ENCODE results near the gene RAD51B.

Gene RAD51B

DNA sequence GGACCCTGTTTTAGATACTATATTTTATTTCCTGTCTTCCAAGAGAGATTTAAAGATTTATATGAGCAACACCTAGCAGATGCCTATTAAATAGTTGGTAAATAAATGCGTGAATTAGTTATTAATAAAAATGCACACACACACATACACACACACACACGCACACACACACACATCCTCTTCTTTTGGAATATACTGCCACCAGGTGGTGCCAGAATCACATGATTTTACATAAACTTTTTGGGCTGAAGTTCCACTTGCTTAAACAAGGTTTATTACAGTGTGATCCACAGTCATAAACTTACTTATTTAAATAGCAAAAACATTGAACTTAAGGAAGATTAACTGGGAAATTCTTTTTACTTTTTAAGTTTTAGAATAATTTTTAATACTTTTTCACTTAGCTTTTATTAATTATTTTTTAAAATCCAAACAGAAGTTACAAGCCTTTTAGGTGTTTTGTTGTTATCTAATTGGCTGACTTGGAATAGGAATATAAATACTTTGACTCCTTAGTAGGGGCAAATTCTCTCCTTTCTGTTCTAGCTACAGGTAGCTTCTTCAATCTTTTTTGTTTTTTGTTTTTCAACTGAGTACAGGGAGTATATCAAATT, 17.5 kb downstream of the RAD51B start:
- Histone ChIP-seq H3K9ac (ENCODE audit: low read length) (no peak overlapping the region), H3K36me3 (ENCODE audit: control insufficient read depth, insufficient read depth, low read length, severe bottlenecking) (no peaks in the 10 kb centered on the region), H3K27me3 (replicated peaks; ENCODE audit: control insufficient read depth, insufficient read depth, low read length) (no peaks in the 10 kb centered on the region), H3K4me3 (ENCODE audit: low read length) (no peak overlapping the region), H3K9me3 (ENCODE audit: control insufficient read depth, low read length) (no peaks in the 10 kb centered on the region), H3K4me1 (ENCODE audit: control insufficient read depth, insufficient read depth, low read length) (no peaks in the 10 kb centered on the region)
- peak; percentile 87 for DNase-seq (ENCODE audit: low read depth)

DNA sequence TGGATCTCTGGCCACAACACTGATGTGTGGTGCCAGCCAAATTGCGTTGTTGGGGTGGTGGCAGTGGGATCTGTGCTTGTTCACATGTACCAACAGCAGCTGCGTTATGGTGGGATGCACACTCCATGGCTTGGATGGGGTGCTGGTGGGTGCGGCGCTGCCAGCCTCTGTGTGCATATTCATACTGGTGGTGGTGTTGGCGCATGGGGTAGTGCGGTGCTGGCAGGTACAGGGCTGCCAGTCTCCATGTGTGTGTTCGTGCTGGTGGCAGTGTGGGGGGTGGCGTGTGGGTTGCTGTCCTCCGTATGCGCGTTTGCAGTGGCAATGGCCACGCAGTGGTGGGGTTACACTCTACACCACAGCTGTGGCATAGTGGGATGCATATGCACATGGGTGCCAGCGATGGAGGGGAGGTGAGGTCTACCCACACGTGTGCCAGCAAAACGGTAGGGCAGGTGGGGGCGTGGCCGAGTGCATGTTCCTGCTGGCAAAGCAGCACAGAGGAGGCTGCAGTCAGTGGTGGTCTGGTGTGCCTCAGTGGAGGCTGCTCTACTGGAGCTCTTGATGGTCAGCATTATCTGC, 26.5 kb downstream of the RAD51B start:
- Histone ChIP-seq H3K27me3 (replicated peaks; ENCODE audit: control insufficient read depth, insufficient read depth, low read length) (no peaks in the 10 kb centered on the region), H3K36me3 (ENCODE audit: control insufficient read depth, insufficient read depth, low read length, severe bottlenecking) (no peaks in the 10 kb centered on the region), H3K9me3 (ENCODE audit: control insufficient read depth, low read length) (no peaks in the 10 kb centered on the region), H3K9ac (ENCODE audit: low read length) (no peak overlapping the region), H3K4me3 (ENCODE audit: low read length) (no peak overlapping the region), H3K4me1 (ENCODE audit: control insufficient read depth, insufficient read depth, low read length) (no peaks in the 10 kb centered on the region)
- no peak for DNase-seq (ENCODE audit: low read depth)

GRCh38 chr14:67850066-67850830, 30.7 kb downstream of the RAD51B start:
- Histone ChIP-seq H3K27me3 (replicated peaks; ENCODE audit: control insufficient read depth, insufficient read depth, low read length) (no peaks in the 10 kb centered on the region), H3K9me3 (ENCODE audit: control insufficient read depth, low read length) (no peaks in the 10 kb centered on the region), H3K4me1 (ENCODE audit: control insufficient read depth, insufficient read depth, low read length) (no peaks in the 10 kb centered on the region), H3K4me3 (ENCODE audit: low read length) (no peak overlapping the region), H3K9ac (ENCODE audit: low read length) (no peak overlapping the region), H3K36me3 (ENCODE audit: control insufficient read depth, insufficient read depth, low read length, severe bottlenecking) (no peaks in the 10 kb centered on the region)
- DNase-seq (ENCODE audit: low read depth) = no peak

DNA sequence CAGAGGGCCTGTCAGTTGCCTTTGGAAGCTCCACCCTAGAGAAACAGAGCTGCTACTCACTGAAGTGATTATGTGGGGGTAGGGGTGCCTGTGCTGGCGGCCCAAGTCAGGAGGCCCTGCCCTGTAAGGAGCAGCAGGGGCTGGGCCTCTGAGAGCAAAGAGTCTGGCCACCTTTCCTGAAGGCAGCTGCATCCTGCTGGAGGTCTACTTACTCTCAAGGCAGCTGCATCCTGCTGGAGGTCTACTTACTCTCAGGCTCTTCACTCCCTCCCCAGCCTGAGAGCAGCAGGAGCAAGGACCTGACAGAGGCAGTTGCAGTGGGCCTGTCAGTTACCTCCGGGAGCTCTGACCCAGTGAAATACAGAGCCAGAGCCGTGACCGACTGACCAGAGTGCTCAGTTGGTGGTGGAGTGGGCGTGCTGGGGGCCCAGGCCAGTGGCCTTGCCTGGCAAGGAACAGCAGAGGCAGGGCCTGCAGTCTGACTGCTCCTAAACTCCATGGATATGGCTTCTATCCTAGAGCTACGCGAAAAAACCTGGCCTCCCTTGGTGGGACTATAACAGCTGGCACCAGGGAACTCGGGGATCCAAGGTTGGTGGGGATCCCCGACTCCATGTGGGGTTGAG, 32.3 kb downstream of the RAD51B start:
- no peak for DNase-seq (ENCODE audit: low read depth)
- H3K9ac ChIP-seq (ENCODE audit: low read length) = no peak overlapping the region
- no peaks in the 10 kb centered on the region for H3K27me3 ChIP-seq (replicated peaks; ENCODE audit: control insufficient read depth, insufficient read depth, low read length)
- no peaks in the 10 kb centered on the region for H3K36me3 ChIP-seq (ENCODE audit: control insufficient read depth, insufficient read depth, low read length, severe bottlenecking)
- no peaks in the 10 kb centered on the region for H3K9me3 ChIP-seq (ENCODE audit: control insufficient read depth, low read length)
- H3K4me1 ChIP-seq (ENCODE audit: control insufficient read depth, insufficient read depth, low read length) = no peaks in the 10 kb centered on the region
- no peak overlapping the region for H3K4me3 ChIP-seq (ENCODE audit: low read length)

DNA sequence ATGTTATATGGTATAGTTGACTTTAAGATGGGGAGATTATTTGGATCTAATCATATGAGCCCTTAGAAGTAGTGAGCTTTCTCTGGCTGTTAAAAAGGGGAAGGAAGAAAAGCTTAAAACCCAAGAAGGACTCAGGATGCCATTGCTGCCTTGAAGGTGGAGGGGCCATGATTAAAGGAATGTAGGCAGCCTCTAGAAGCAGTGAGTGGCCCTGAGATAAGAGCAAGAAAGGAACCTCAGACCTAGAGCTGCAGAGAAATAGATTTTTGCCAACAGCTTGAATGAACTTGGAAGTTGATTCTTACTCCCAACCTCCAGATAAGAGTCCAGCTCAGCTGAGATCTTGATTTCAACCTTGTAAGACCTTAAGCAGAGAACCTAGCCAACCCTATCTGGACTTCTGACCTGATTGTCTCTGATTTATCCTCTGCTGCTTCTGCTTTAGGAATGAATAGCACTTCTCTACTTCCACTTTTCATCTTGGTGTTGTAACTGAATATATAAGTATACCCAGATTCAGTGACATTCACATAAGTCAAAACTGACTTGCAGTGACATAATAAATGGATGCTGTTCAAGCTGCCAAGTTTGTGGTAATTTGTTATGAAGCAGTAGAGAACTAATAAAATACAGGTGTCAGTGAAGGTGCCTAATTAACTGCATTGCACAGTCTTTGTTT, 33.5 kb downstream of the RAD51B start:
- no peaks in the 10 kb centered on the region for H3K36me3 ChIP-seq (ENCODE audit: control insufficient read depth, insufficient read depth, low read length, severe bottlenecking)
- no peak for DNase-seq (ENCODE audit: low read depth)
- H3K4me3 ChIP-seq (ENCODE audit: low read length) = no peak overlapping the region
- no peak overlapping the region for H3K9ac ChIP-seq (ENCODE audit: low read length)
- H3K4me1 ChIP-seq (ENCODE audit: control insufficient read depth, insufficient read depth, low read length) = no peaks in the 10 kb centered on the region
- H3K27me3 ChIP-seq (replicated peaks; ENCODE audit: control insufficient read depth, insufficient read depth, low read length) = no peaks in the 10 kb centered on the region
- H3K9me3 ChIP-seq (ENCODE audit: control insufficient read depth, low read length) = no peaks in the 10 kb centered on the region

DNA sequence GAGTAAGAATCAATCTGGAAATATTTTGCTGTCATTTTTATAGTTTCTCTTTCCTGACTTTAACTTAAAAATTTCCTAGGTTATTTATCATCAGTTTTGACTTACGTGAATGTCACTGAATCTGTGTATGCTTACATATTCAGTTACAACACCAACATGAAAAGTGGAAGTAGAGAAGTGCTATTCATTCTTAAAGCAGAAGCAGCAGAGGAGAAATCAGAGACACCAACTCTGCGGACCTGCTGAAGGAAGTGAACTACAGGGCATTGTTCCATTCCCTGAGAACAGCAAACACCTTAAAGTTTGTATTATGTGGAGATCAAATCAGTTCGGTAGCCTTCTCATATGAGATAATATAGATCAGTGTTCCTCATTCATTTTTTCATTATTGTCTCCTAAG, 34.1 kb downstream of the RAD51B start:
- DNase-seq (ENCODE audit: low read depth) = no peak
- Histone ChIP-seq H3K9ac (ENCODE audit: low read length) (no peak overlapping the region), H3K4me1 (ENCODE audit: control insufficient read depth, insufficient read depth, low read length) (no peaks in the 10 kb centered on the region), H3K27me3 (replicated peaks; ENCODE audit: control insufficient read depth, insufficient read depth, low read length) (no peaks in the 10 kb centered on the region), H3K36me3 (ENCODE audit: control insufficient read depth, insufficient read depth, low read length, severe bottlenecking) (no peaks in the 10 kb centered on the region), H3K4me3 (ENCODE audit: low read length) (no peak overlapping the region), H3K9me3 (ENCODE audit: control insufficient read depth, low read length) (no peaks in the 10 kb centered on the region)

DNA sequence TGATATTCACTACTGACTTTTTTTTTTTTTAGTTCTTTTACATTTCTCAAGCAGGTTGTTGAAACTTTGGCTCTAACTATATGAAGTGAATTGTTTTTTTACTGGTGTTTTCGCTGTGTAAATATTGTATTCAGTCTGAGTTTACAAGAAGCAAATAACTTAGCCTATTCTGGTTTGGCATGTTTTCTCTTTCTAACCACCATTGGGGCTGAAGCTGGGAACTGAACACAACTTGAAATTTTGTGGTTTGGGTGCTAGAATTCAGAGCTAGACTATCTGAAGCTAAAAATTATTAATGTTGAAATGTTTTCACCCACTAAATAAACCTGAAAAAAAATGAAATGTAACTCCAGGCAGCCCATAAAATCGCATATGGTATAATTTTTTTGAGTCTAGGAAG, 37.2 kb downstream of the RAD51B start:
- H3K9ac ChIP-seq (ENCODE audit: low read length) = no peak overlapping the region
- H3K4me3 ChIP-seq (ENCODE audit: low read length) = no peak overlapping the region
- no peaks in the 10 kb centered on the region for H3K36me3 ChIP-seq (ENCODE audit: control insufficient read depth, insufficient read depth, low read length, severe bottlenecking)
- no peaks in the 10 kb centered on the region for H3K9me3 ChIP-seq (ENCODE audit: control insufficient read depth, low read length)
- peak; percentile 19 for DNase-seq (ENCODE audit: low read depth)
- H3K27me3 ChIP-seq (replicated peaks; ENCODE audit: control insufficient read depth, insufficient read depth, low read length) = no peaks in the 10 kb centered on the region
- no peaks in the 10 kb centered on the region for H3K4me1 ChIP-seq (ENCODE audit: control insufficient read depth, insufficient read depth, low read length)

GRCh38 chr14:67857778-67858350, 38.3 kb downstream of the RAD51B start:
- Histone ChIP-seq H3K9ac (ENCODE audit: low read length) (no peak overlapping the region), H3K4me1 (ENCODE audit: control insufficient read depth, insufficient read depth, low read length) (no peaks in the 10 kb centered on the region), H3K4me3 (ENCODE audit: low read length) (no peak overlapping the region), H3K27me3 (replicated peaks; ENCODE audit: control insufficient read depth, insufficient read depth, low read length) (no peaks in the 10 kb centered on the region), H3K36me3 (ENCODE audit: control insufficient read depth, insufficient read depth, low read length, severe bottlenecking) (no peaks in the 10 kb centered on the region), H3K9me3 (ENCODE audit: control insufficient read depth, low read length) (no peaks in the 10 kb centered on the region)
- DNase-seq (ENCODE audit: low read depth) = no peak

DNA sequence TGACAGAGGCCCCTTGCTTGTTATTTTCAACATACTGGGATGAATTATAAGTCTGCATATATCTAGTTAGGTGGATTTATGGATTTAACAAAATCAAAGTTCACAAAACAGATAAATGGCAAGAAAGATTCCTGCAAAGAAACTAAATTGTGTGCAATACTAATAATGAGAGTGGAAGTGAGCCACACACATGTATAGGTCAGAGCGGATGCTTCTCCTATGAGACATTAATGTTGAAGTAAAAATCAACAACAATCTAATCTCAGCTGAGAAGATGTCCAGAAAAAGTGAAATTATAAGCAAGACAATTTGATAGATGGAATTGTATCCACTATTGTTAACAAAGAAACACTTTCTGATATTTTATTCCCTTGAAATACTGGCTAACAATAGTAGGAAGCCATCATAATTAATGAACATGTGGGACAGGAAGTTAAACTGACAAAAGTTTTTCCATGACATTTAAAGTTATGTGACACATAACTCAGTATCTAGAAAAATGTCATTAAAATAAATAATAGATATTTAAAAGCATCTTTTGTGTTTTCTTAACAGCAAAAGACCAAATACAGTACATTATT, 39.7 kb downstream of the RAD51B start:
- DNase-seq (ENCODE audit: low read depth) = no peak
- Histone ChIP-seq H3K4me3 (ENCODE audit: low read length) (no peak overlapping the region), H3K27me3 (replicated peaks; ENCODE audit: control insufficient read depth, insufficient read depth, low read length) (no peaks in the 10 kb centered on the region), H3K9ac (ENCODE audit: low read length) (no peak overlapping the region), H3K4me1 (ENCODE audit: control insufficient read depth, insufficient read depth, low read length) (no peaks in the 10 kb centered on the region), H3K36me3 (ENCODE audit: control insufficient read depth, insufficient read depth, low read length, severe bottlenecking) (no peaks in the 10 kb centered on the region), H3K9me3 (ENCODE audit: control insufficient read depth, low read length) (no peaks in the 10 kb centered on the region)

- Histone ChIP-seq H3K27me3 (replicated peaks; ENCODE audit: control insufficient read depth, insufficient read depth, low read length) (no peaks in the 10 kb centered on the region), H3K4me1 (ENCODE audit: control insufficient read depth, insufficient read depth, low read length) (no peaks in the 10 kb centered on the region), H3K4me3 (ENCODE audit: low read length) (no peak overlapping the region), H3K36me3 (ENCODE audit: control insufficient read depth, insufficient read depth, low read length, severe bottlenecking) (no peaks in the 10 kb centered on the region), H3K9me3 (ENCODE audit: control insufficient read depth, low read length) (no peaks in the 10 kb centered on the region), H3K9ac (ENCODE audit: low read length) (no peak overlapping the region)
- DNase-seq (ENCODE audit: low read depth) = no peak
Measured at GRCh38 chr14:67863223-67863622, 43.6 kb downstream of the RAD51B start.
